Keratinocyte (primary cell): ENCODE data around the gene OCIAD1. TPM values are rescaled to one million over a fixed set of nuclear protein-coding genes. Genes with fewer than 3 reads are reported as not detected.

ENCODE experiments used
- DNase-seq: peaks from one replicate; pipeline ENCODE4 v3.0.0-alpha.2; 2011; ENCODE audit warnings: low read depth, missing footprints, low spot score
- FAIRE-seq: peaks from 2 replicates; lab custom pipeline; 2011; peaks lifted over from hg19 to GRCh38; lab: Jason Lieb, UNC
- H2AFZ ChIP-seq: 2 replicates; pipeline ENCODE4 v1.6.0; 2012; ENCODE audit warnings: low read length, control low read depth, inconsistent platforms; ENCODE audit not compliant: control insufficient read depth
- H3K27ac ChIP-seq: 2 replicates; pipeline ENCODE4 v1.5.1; 2011; ENCODE audit warnings: low read length; ENCODE audit not compliant: control insufficient read depth, insufficient read depth
- H3K27me3 ChIP-seq: 3 replicates; pipeline ENCODE4 v1.6.0; 2011; ENCODE audit warnings: low read length; ENCODE audit not compliant: control insufficient read depth, insufficient read depth; ENCODE audit errors: extremely low read depth
- H3K36me3 ChIP-seq, 2 experiments: 2 replicates in 1 of 2; 3 replicates in 1 of 2; pipeline ENCODE4 v1.5.1; 2011; ENCODE audit warnings: low read length in 2 of 2, mild to moderate bottlenecking in 1 of 2; ENCODE audit not compliant: control insufficient read depth in 2 of 2, insufficient read depth in 2 of 2; ENCODE audit errors: extremely low read depth in 1 of 2
- H3K4me1 ChIP-seq: 3 replicates; pipeline ENCODE4 v1.5.1; 2011; ENCODE audit warnings: low read length; ENCODE audit not compliant: control insufficient read depth, insufficient read depth; ENCODE audit errors: extremely low read depth
- H3K4me2 ChIP-seq: 3 replicates; pipeline ENCODE4 v1.6.0; 2011; ENCODE audit warnings: low read depth, low read length; ENCODE audit not compliant: control insufficient read depth, insufficient read depth; ENCODE audit errors: extremely low read depth
- H3K4me3 ChIP-seq, 3 experiments: fragments of 200-600 bp in 1 of 3; sonication (generic) in 1 of 3; 2 replicates in 2 of 3; 3 replicates in 1 of 3; pipeline ENCODE4 v1.5.1; 2011 to 2016; ENCODE audit warnings: low read length in 3 of 3, mild to moderate bottlenecking in 3 of 3, control low read depth in 2 of 3, inconsistent platforms in 1 of 3, low read depth in 1 of 3, mixed read lengths in 1 of 3, mixed run types in 1 of 3, moderate library complexity in 1 of 3; ENCODE audit not compliant: control insufficient read depth in 2 of 3, insufficient read depth in 2 of 3; ENCODE audit errors: extremely low read depth in 1 of 3
- H3K79me2 ChIP-seq: 2 replicates; pipeline ENCODE4 v1.6.0; 2012; ENCODE audit warnings: low read length; ENCODE audit not compliant: control insufficient read depth, insufficient read depth
- H3K9ac ChIP-seq: 3 replicates; pipeline ENCODE4 v1.6.0; 2011; ENCODE audit warnings: low read length; ENCODE audit not compliant: control insufficient read depth, insufficient read depth; ENCODE audit errors: extremely low read depth
- H3K9me1 ChIP-seq: 3 replicates; pipeline ENCODE4 v1.6.0; 2011; ENCODE audit warnings: low read length; ENCODE audit not compliant: control insufficient read depth, insufficient read depth; ENCODE audit errors: extremely low read depth
- H3K9me3 ChIP-seq: 2 replicates; pipeline ENCODE4 v1.5.1; 2012; ENCODE audit warnings: low read depth, low read length; ENCODE audit not compliant: control insufficient read depth
- H4K20me1 ChIP-seq: 3 replicates; pipeline ENCODE4 v1.6.0; 2011; ENCODE audit warnings: low read length; ENCODE audit not compliant: control insufficient read depth, insufficient read depth; ENCODE audit errors: extremely low read depth
- CTCF ChIP-seq, 3 experiments: IDR thresholded peaks in 1 of 3; conservative IDR thresholded peaks in 1 of 3; optimal IDR thresholded peaks in 1 of 3; 2 replicates in 2 of 3; 3 replicates in 1 of 3; pipeline versions ENCODE3 to v1.5.1; 2011; ENCODE audit warnings: low read length in 3 of 3, mild to moderate bottlenecking in 3 of 3, moderate library complexity in 2 of 3, control low read depth in 1 of 3, inconsistent platforms in 1 of 3; ENCODE audit not compliant: insufficient read depth in 2 of 3; ENCODE audit errors: extremely low read depth in 1 of 3
- EZH2 ChIP-seq: IDR thresholded peaks from one replicate; pipeline ENCODE4 v1.6.1; 2012; ENCODE audit warnings: inconsistent platforms, mild to moderate bottlenecking, low read length, moderate library complexity
- dilution Hi-C: fragments of 300-500 bp; cut with MboI; formaldehyde crosslinking; loops from one replicate; pipeline ENCODE4 v1.7.0; 2020; ENCODE audit warnings: low sequenced_read_pairs; ENCODE audit not compliant: extremely low pct_ligation_motif_present
- polyA plus RNA-seq, 5 experiments: library from polyadenylated mRNA; depleted of rRNA in 3 of 5; stranded (reverse) in 3 of 5; stranded (forward) in 1 of 5; unstranded in 1 of 5; fragments of >200 nt; gene quantifications; 1 replicate in 1 of 5; 2 replicates in 3 of 5; 3 replicates in 1 of 5; pipeline versions ENCODE4 v1.2.1 to v1.2.3, GENCODE V29; 2011 to 2012; ENCODE audit warnings: missing spikeins in 2 of 5, low read depth in 1 of 5, low replicate concordance in 1 of 5

The OCIAD1 gene
- polyA plus RNA-seq, 1 donor (not counting 4 experiments of a cell fraction or from before 2014, with no cell fraction given): 199 TPM

- H3K4me1 ChIP-seq: no peaks in the 10 kb centered on the region
- H3K4me2 ChIP-seq: no peak overlapping the region
- no peaks in the 10 kb centered on the region for H3K79me2 ChIP-seq
- no peaks in the 10 kb centered on the region for H3K36me3 ChIP-seq
- DNase-seq: no peak
- TF ChIP-seq EZH2: no peak
- TF ChIP-seq CTCF (optimal IDR thresholded peaks at IDR 0.05 in 1 of 3, IDR thresholded peaks at IDR 0.05 in 1 of 3, conservative IDR thresholded peaks at IDR 0.05 in 1 of 3; ENCODE audit: extremely low read depth in 1 of 3, insufficient read depth in 2 of 3, low read length in 3 of 3): no peak
- no peak overlapping the region for H3K9ac ChIP-seq
- dilution Hi-C loops: no loop called here
- H3K4me3 ChIP-seq: no peak overlapping the region
- H3K27me3 ChIP-seq: no peaks in the 10 kb centered on the region
- H3K9me1 ChIP-seq: no peaks in the 10 kb centered on the region
- H2AFZ ChIP-seq: no peak overlapping the region
- H3K9me3 ChIP-seq: no peaks in the 10 kb centered on the region
- no peaks in the 10 kb centered on the region for H4K20me1 ChIP-seq
- FAIRE-seq: no peak
- no peak overlapping the region for H3K27ac ChIP-seq
Measured at GRCh38 chr4:48795108-48795507, 35.8 kb upstream of the OCIAD1 start.

GRCh38 chr4:48796191-48796926 lies 34.5 kb upstream of the OCIAD1 start:
- no peak overlapping the region for H3K4me3 ChIP-seq

More at GRCh38 chr4:48796191-48796926, 34.5 kb upstream of the OCIAD1 start:
- Histone ChIP-seq H3K9me3 (no peaks in the 10 kb centered on the region), H3K27ac (no peak overlapping the region), H3K36me3 (no peaks in the 10 kb centered on the region), H3K9me1 (no peaks in the 10 kb centered on the region), H3K4me2 (no peak overlapping the region), H3K4me1 (no peaks in the 10 kb centered on the region), H4K20me1 (no peaks in the 10 kb centered on the region), H3K79me2 (no peaks in the 10 kb centered on the region), H3K27me3 (no peaks in the 10 kb centered on the region), H2AFZ (no peak overlapping the region), H3K9ac (no peak overlapping the region)
- DNase-seq (no peak), FAIRE-seq (no peak)
- dilution Hi-C loops: no loop called here
- TF ChIP-seq CTCF (optimal IDR thresholded peaks at IDR 0.05 in 1 of 3, IDR thresholded peaks at IDR 0.05 in 1 of 3, conservative IDR thresholded peaks at IDR 0.05 in 1 of 3; ENCODE audit: extremely low read depth in 1 of 3, insufficient read depth in 2 of 3, low read length in 3 of 3): no peak
- no peak for TF ChIP-seq EZH2
